Left lung (tissue), 10 donors: ENCODE measurements around the gene HSPA12A. TPM values are rescaled to one million over a fixed set of nuclear protein-coding genes. Genes with fewer than 3 reads are reported as not detected.

Experiments used
- ATAC-seq: fragments of 200-7000 bp; cut with Tn5 transposase; one replicate; pipeline ENCODE4 v1.9.1; 2020; ENCODE audit warnings: moderate library complexity
- DNase-seq, 4 donors: peaks; one replicate each; pipeline ENCODE4 v3.0.0-alpha.2; 2013 to 2020
- H3K27ac ChIP-seq, 2 donors: fragments of 200-600 bp; sonication (generic) in 1 of 2; one replicate each; pipeline versions ENCODE4 v1.5.0 to v1.8.0; 2020 to 2021
- H3K27me3 ChIP-seq, 2 donors: fragments of 200-600 bp; sonication (generic) in 1 of 2; one replicate each; pipeline versions ENCODE4 v1.5.0 to v1.8.0; 2020 to 2021
- H3K36me3 ChIP-seq, 2 donors: fragments of 200-600 bp; sonication (generic) in 1 of 2; one replicate each; pipeline versions ENCODE4 v1.5.0 to v1.8.0; 2020 to 2021
- H3K4me1 ChIP-seq, 2 donors: fragments of 200-600 bp; one replicate each; pipeline ENCODE4 v1.8.0; 2021
- H3K4me3 ChIP-seq, 2 donors: fragments of 200-600 bp; sonication (generic) in 1 of 2; one replicate each; pipeline versions ENCODE4 v1.5.0 to v1.8.0; 2020 to 2021; ENCODE audit warnings: mild to moderate bottlenecking in 1 of 2
- H3K9me3 ChIP-seq, 2 donors: fragments of 200-600 bp; sonication (generic) in 1 of 2; one replicate each; pipeline versions ENCODE4 v1.5.0 to v1.8.0; 2020 to 2021
- intact Hi-C, 2 donors: fragments of 100-400 bp; cut with DNase I; formaldehyde crosslinking; loops; one replicate each; pipeline versions ENCODE4 v1.11.2 to v1.14.2; 2022
- polyA plus RNA-seq, 6 donors: library from polyadenylated mRNA; unstranded; fragments of 120-200 nt; gene quantifications; one replicate each; pipeline ENCODE4 v1.2.1, GENCODE V29; 2013; ENCODE audit not compliant: insufficient read length in 6 of 6
- total RNA-seq, 2 donors: library from RNA; stranded (reverse); fragmentation: NEBNext Ultra II Directional; extraction: Animal tissue kit (Norgen Biotek cat#: 25700); gene quantifications; one replicate each; pipeline ENCODE4 v1.2.1, GENCODE V29; 2021
- TF ChIP-seq, protein P1 (sequence below), 2 donors: fragments of 200-600 bp; sonication (generic) in 1 of 2; IDR thresholded peaks; one replicate each; pipeline versions ENCODE4 v1.5.0 to v1.8.0; 2021; ENCODE audit warnings: antibody characterized with exemption in 2 of 2
- donor health status: DM: no; HTN: yes; CAD: no.
- donor health status: DM: no; HTN: no; CAD: no.

The HSPA12A gene
- total and polyA plus RNA-seq, 8 donors: 9.1 to 13.5 (median 12.0) TPM

DNA sequence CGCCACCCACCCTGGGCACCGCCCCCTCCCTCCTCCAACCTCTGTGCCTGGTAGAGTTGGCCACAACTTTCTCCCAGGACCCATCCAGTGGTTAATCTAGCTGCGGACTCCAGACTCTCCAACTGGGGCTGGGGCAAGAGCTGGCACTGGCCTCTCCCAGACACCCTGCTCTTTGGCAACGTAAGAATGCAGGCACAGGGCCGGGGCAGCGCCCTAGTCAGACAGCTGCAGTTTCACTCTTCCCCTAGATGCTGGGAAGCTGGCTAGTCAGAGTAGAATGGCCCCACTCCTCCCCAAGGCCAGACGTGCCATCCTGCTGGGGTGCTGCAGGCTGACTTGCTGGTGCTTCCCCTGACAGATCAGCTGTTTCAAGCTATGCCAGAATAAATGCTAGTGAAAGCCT, 22.1 kb downstream of the HSPA12A start:
- no peaks in the 10 kb centered on the region for H3K36me3 ChIP-seq
- no peak overlapping the region for H3K27ac ChIP-seq
- TF ChIP-seq, protein P1, sequence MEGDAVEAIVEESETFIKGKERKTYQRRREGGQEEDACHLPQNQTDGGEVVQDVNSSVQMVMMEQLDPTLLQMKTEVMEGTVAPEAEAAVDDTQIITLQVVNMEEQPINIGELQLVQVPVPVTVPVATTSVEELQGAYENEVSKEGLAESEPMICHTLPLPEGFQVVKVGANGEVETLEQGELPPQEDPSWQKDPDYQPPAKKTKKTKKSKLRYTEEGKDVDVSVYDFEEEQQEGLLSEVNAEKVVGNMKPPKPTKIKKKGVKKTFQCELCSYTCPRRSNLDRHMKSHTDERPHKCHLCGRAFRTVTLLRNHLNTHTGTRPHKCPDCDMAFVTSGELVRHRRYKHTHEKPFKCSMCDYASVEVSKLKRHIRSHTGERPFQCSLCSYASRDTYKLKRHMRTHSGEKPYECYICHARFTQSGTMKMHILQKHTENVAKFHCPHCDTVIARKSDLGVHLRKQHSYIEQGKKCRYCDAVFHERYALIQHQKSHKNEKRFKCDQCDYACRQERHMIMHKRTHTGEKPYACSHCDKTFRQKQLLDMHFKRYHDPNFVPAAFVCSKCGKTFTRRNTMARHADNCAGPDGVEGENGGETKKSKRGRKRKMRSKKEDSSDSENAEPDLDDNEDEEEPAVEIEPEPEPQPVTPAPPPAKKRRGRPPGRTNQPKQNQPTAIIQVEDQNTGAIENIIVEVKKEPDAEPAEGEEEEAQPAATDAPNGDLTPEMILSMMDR (IDR thresholded peaks at IDR 0.05): no peak
- H3K27me3 ChIP-seq: peaks cover 0 to 32% of the 10 kb centered on the region in 2 donors
- H3K9me3 ChIP-seq: no peaks in the 10 kb centered on the region
- ATAC-seq: no peak
- H3K4me3 ChIP-seq: no peak overlapping the region
- no peak for DNase-seq
- no peaks in the 10 kb centered on the region for H3K4me1 ChIP-seq
- intact Hi-C loops: no loop called here

DNA sequence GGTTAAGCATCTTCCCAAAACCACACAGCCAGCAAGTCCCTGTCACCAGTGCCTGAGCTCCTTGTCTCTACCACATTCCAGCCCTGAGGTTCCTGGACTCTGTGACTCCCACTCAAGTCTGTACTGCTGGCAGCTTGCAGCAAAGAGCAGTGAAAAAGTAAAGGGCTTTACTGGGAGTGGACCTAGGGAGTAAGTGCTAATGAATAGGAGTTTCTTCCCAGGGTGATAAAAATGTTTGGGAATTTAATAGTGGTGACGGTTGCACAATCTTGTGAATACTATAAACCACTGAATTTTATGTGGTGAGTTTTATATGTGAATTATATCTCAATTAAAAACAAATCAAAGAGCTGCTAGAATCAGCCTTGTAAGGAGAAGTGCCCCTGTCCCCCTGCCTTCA, 22.6 kb downstream of the HSPA12A start:
- intact Hi-C loops: no loop called here
- DNase-seq: no peak
- Histone ChIP-seq H3K4me1 (no peaks in the 10 kb centered on the region), H3K9me3 (no peaks in the 10 kb centered on the region), H3K4me3 (no peak overlapping the region), H3K27ac (no peak overlapping the region), H3K36me3 (no peaks in the 10 kb centered on the region), H3K27me3 (peaks cover 0 to 32% of the 10 kb centered on the region in 2 donors)
- TF ChIP-seq, protein P1 (IDR thresholded peaks at IDR 0.05): no peak
- ATAC-seq: no peak

DNA sequence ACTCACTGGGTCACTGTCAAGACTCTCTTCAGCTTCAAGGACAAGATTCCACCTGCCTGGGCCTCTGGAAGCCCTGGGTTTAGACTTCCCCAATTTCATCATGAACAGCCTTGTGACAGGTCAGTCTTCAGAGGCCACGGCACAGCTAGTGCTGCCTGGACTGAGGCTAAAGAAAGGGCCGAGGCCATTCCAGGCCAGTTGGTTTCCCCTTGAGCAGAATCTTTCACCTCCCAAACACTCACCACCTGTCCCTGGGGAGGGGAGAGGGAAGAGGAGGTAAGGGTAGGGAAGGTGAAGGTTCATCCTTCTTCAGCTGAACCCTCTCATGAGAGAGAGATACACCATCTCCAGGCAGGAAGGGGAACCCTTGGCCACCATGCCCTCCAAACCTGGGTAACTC, 24.3 kb downstream of the HSPA12A start:
- H3K27ac ChIP-seq: no peak overlapping the region
- TF ChIP-seq, protein P1 (IDR thresholded peaks at IDR 0.05): no peak
- ATAC-seq (no peak), DNase-seq (no peak)
- intact Hi-C loops: no loop called here
- H3K36me3 ChIP-seq: no peaks in the 10 kb centered on the region
- peaks cover 0 to 27% of the 10 kb centered on the region in 2 donors for H3K27me3 ChIP-seq
- no peaks in the 10 kb centered on the region for H3K4me1 ChIP-seq
- no peaks in the 10 kb centered on the region for H3K9me3 ChIP-seq
- H3K4me3 ChIP-seq: no peak overlapping the region

DNA sequence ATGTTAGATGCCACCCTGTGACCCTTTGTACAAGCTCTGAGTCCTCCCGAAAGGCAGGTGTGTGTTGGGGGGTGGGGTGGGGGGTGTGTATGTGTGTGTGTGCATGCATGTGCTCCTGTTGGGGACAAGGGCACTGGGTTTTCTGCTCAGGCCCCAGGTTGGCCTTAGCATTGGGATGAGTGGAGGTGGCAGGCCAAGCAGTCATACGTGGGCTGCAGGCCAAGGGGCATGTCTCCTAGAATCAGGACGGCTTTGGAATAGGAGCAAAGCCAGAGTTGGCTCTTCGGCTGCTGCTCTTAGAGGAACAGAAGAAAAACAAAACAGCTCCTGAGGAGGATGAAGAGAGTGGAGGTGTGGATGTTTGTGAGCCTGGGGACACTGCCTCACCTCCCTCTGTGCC, 26.0 kb downstream of the HSPA12A start:
- no peak overlapping the region for H3K27ac ChIP-seq
- no peaks in the 10 kb centered on the region for H3K36me3 ChIP-seq
- no peaks in the 10 kb centered on the region for H3K4me1 ChIP-seq
- ATAC-seq: no peak
- TF ChIP-seq, protein P1 (IDR thresholded peaks at IDR 0.05): no peak
- DNase-seq: no peak
- intact Hi-C loops: no loop called here
- H3K27me3 ChIP-seq: peaks cover 0 to 18% of the 10 kb centered on the region in 2 donors
- no peak overlapping the region for H3K4me3 ChIP-seq
- H3K9me3 ChIP-seq: no peaks in the 10 kb centered on the region

DNA sequence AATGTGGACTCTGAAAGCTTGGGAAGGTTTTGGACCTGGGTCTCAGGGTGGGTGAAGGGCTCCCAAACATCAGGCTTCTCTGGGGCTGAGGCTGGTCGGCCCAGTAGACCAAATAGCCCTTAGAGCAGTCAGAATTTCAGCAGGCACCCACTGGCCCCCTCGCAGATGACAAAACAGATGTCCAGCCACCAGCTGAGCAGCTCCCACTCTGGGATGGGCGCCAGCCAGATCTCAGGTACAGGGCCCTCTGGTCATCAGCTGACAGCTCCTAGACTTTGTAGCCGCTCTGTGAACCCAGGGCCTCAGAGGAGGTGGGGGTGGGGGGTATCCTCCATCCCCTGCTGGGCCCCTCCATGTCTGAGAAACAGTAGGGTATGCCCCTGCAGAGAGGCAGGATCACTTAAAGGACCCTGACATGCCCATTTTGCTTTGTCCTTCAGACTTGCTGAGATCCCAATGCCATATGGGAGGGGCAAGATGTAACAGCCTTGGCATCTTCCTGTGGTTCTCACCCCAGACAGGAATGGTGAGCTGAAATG, 26.5 kb downstream of the HSPA12A start:
- Histone ChIP-seq H3K27me3 (peaks cover 0 to 18% of the 10 kb centered on the region in 2 donors), H3K27ac (no peak overlapping the region), H3K9me3 (no peaks in the 10 kb centered on the region), H3K4me1 (no peaks in the 10 kb centered on the region), H3K4me3 (no peak overlapping the region), H3K36me3 (no peaks in the 10 kb centered on the region)
- intact Hi-C loops: no loop called here
- ATAC-seq (no peak), DNase-seq (no peak)
- TF ChIP-seq, protein P1 (IDR thresholded peaks at IDR 0.05): no peak
